ENCODE results near the gene KLF16. TPM values are rescaled to one million over a fixed set of nuclear protein-coding genes. Genes with fewer than 3 reads are reported as not detected.
A peak's percentile ranks its signal among the peaks of the same experiment; 100 is the strongest.

Gene KLF16
- total RNA-seq, 1 experiment from 2014 or later: 64.0 TPM

DNA sequence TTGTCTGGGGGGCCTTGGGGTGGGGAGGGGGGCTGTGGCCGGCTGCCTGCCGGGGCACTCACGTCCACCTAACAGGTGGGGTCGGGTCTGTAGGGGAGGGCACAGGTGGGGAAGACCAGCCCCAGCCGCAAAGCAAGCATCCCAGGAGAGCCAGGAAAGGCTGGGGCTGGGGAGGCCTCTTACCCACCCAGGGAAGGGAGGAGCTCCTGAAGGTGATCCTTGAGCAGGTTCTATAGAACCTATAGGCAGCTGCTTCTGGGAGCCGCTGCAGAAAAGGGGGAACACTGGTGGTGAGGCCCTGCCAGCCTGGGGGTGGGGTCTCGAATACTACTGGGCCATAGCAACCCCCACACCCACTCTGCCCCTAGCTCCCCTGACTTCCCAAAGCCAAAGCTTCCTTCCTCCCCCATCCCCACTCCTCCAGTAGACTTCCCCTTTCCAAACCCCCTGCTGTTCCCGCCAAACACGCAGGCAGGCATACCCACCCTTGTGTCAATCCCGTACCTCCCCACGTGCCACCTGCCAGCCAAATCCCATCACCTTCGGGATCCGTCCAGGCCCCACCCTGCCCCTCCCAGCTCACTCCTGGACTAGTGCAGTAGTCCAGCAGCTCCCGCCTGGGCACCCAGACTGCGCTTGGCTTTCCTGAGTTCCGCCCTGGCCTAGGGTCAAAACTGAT, 5.6 kb downstream of the KLF16 start (continued):
- TF ChIP-seq, protein P1, sequence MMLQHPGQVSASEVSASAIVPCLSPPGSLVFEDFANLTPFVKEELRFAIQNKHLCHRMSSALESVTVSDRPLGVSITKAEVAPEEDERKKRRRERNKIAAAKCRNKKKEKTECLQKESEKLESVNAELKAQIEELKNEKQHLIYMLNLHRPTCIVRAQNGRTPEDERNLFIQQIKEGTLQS (CRISPR knock-in tag; conservative IDR thresholded peaks at IDR 0.05): no peak
- TF ChIP-seq, protein P2, sequence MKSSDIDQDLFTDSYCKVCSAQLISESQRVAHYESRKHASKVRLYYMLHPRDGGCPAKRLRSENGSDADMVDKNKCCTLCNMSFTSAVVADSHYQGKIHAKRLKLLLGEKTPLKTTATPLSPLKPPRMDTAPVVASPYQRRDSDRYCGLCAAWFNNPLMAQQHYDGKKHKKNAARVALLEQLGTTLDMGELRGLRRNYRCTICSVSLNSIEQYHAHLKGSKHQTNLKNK (CRISPR knock-in tag; IDR thresholded peaks at IDR 0.05): no peak
- no peak for TF ChIP-seq NR1H2 (CRISPR knock-in tag; IDR thresholded peaks at IDR 0.05)
- TF ChIP-seq ZNF232 (CRISPR knock-in tag; IDR thresholded peaks at IDR 0.05): no peak

DNA sequence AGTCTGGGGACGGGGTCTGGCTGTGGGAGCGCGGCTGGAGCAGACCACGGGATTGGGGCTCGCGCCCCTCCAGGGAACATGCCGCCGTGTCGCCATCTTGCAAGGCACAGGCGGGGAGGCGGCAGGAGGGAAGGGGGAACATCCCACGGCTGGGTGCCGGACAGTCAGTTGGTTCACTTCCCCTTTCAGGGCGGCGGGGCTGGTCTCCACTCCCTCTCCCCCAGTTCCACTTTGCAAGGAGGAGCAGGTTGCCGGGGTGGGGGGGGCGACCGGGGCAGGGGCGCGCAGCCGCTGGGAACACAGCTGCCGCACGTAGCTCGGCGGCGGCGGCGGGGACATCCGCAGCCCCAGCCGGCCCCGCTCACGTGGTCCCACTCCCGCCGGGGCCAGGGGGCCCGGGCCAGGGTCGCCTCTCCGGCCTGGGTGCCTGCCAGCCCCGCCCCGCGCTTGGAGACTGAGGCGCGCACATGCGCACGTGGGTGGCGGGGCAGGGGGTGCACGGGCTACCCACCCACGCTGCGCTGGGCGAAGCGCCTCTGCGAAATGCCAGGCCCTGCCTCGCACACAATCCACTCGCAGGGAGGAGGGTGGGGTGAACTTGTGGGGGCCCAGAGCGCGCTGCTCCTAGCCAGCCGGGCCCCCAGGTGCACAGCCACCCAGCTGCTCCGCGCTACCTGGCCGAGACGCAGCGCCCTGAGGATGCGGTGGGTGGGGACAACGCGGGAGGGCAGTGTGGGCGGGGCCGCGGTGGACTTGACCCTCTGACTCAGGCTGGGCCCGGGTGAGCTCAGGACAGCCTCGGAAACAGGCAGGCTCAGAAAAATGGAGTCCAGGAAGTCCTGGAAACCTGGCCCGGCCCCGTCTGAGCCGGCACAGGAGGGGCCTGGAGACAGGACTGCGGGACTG, 6.4 kb downstream of the KLF16 start:
- peak; percentile 70 for DNase-seq (ENCODE audit: low spot score)
- peaks cover 54% of the 10 kb centered on the region for H3K4me1 Mint-ChIP-seq

More for the DNA sequence above, 6.4 kb downstream of the KLF16 start:
- Mint-ChIP-seq H3K27me3 (ENCODE audit: low read depth) (peaks cover 7% of the 10 kb centered on the region), H3K36me3 (no peaks in the 10 kb centered on the region), H3K27ac (no peak overlapping the region), H3K4me3 (peak overlapping the region; percentile 53), H3K9me3 (no peaks in the 10 kb centered on the region)
- TF ChIP-seq, protein P3, sequence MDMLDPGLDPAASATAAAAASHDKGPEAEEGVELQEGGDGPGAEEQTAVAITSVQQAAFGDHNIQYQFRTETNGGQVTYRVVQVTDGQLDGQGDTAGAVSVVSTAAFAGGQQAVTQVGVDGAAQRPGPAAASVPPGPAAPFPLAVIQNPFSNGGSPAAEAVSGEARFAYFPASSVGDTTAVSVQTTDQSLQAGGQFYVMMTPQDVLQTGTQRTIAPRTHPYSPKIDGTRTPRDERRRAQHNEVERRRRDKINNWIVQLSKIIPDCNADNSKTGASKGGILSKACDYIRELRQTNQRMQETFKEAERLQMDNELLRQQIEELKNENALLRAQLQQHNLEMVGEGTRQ (CRISPR knock-in tag; IDR thresholded peaks at IDR 0.05): peak; percentile 62; the same call in 1 of the 2 replicates
- 0 out of 2 replicates have a peak, but pooled peaks have one; percentile 24 for TF ChIP-seq SP1 (CRISPR knock-in tag; conservative IDR thresholded peaks at IDR 0.05)
- no peak for TF ChIP-seq NFATC4 (CRISPR knock-in tag; IDR thresholded peaks at IDR 0.05)
- TF ChIP-seq KAT7 (CRISPR knock-in tag; IDR thresholded peaks at IDR 0.05; ENCODE audit: borderline replicate concordance): 0 out of 2 replicates have a peak, but pooled peaks have one; percentile 58
- TF ChIP-seq, protein P4, sequence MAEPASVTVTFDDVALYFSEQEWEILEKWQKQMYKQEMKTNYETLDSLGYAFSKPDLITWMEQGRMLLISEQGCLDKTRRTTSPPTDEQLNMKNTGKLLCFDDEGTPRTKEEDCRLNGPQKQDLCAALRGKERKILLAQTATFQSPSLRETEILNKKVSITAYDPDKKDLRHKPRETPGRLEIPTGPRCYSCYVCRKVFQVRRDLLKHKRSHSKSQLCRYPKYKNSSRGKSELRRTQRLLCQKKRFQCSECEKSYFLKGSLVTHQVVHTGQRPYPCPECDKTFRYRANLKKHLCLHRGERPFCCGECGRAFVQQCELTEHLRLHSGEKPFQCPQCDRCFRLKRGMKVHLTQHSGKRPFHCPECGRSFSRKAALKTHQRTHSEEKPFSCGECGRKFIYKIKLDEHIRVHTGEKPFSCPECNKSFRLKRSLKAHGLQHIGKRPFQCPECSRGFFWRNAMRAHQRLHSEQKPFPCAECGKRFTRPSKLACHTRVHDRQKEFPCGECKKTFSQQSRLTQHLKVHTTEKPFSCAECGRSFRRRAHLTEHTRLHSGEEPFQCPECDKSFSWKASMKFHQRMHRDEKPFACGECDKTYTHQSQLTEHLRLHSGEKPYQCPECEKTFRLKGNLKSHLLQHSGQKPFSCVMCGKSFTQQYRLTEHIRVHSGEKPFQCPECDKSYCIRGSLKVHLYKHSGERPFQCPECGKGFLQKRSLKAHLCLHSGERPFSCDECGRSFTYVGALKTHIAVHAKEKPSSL (CRISPR knock-in tag; conservative IDR thresholded peaks at IDR 0.05): no peak
- peak; percentile 48; the same call in 1 of the 2 replicates for TF ChIP-seq RELA (CRISPR knock-in tag; IDR thresholded peaks at IDR 0.05; ENCODE audit: borderline replicate concordance)
- TF ChIP-seq PRDM15 (CRISPR knock-in tag; IDR thresholded peaks at IDR 0.05): peak; percentile 63
- TF ChIP-seq, protein P5, sequence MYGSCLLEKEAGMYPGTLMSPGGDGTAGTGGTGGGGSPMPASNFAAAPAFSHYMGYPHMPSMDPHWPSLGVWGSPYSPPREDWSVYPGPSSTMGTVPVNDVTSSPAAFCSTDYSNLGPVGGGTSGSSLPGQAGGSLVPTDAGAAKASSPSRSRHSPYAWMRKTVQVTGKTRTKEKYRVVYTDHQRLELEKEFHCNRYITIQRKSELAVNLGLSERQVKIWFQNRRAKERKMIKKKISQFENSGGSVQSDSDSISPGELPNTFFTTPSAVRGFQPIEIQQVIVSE (CRISPR knock-in tag; IDR thresholded peaks at IDR 0.05; ENCODE audit: borderline replicate concordance): no peak
- ChIA-PET CTCF (interaction anchor here (0.6 to 8.2 kb wide), 11 partner anchors 8 to 366 kb away, joined by 3 to 70 read pairs (median 5); partner anchors contain the start of genes ABHD17A, REEP6 and REXO1), POLR2A (no interaction called here)
- peak; percentile 6 for ATAC-seq

Data from WTC11 (cell line).